Calu3 (cell line): ENCODE data around the gene LYRM9. TPM values are rescaled to one million over a fixed set of nuclear protein-coding genes. Genes with fewer than 3 reads are reported as not detected.

Experiments
- Bru-seq: library from RNA; stranded (reverse); fragments of 400-500 nt; gene quantifications from one replicate; lab custom pipeline; 2021; lab: Mats Ljungman, UMichigan
- BruChase-seq, 2 experiments: library from RNA; stranded (reverse); fragments of 400-500 nt; gene quantifications; one replicate each; lab custom pipeline; 2021; lab: Mats Ljungman, UMichigan
- BruUV-seq: library from RNA; stranded (reverse); fragments of 400-500 nt; replicated peaks from 2 replicates; lab custom pipeline; 2021; lab: Mats Ljungman, UMichigan
- CTCF ChIA-PET: fragments of 300-600 bp; sonication (Branson Sonifier 250); formaldehyde crosslinking; loops from one replicate; lab custom pipeline; 2022; ENCODE audit warnings: antibody characterized with exemption; lab: Charles Lee
- DNase-seq: peaks from one replicate; pipeline ENCODE4 v3.0.0; 2022
- H3K27ac Mint-ChIP-seq: one replicate; pipeline ENCODE4 v1.8.0; 2022; ENCODE audit warnings: mixed read lengths; ENCODE audit not compliant: unreplicated experiment
- H3K27me3 Mint-ChIP-seq: one replicate; pipeline ENCODE4 v1.8.0; 2022; ENCODE audit warnings: mixed read lengths; ENCODE audit not compliant: unreplicated experiment
- H3K36me3 Mint-ChIP-seq: one replicate; pipeline ENCODE4 v1.8.0; 2022; ENCODE audit warnings: mild to moderate bottlenecking, moderate library complexity, mixed read lengths; ENCODE audit not compliant: insufficient read depth, unreplicated experiment
- H3K4me1 Mint-ChIP-seq: one replicate; pipeline ENCODE4 v1.8.0; 2022; ENCODE audit warnings: mild to moderate bottlenecking, low read depth, mixed read lengths; ENCODE audit not compliant: unreplicated experiment
- H3K4me3 Mint-ChIP-seq: one replicate; pipeline ENCODE4 v1.8.0; 2022; ENCODE audit warnings: mild to moderate bottlenecking, low read depth, moderate library complexity, mixed read lengths; ENCODE audit not compliant: unreplicated experiment
- H3K9me3 Mint-ChIP-seq: one replicate; pipeline ENCODE4 v1.8.0; 2022; ENCODE audit warnings: low read depth, mixed read lengths; ENCODE audit not compliant: unreplicated experiment
- intact Hi-C: fragments of 100-400 bp; cut with micrococcal nuclease; formaldehyde crosslinking; loops from one replicate; pipeline ENCODE4 v1.10.0; 2022; ENCODE audit not compliant: unreplicated experiment
- long read RNA-seq: library from polyadenylated mRNA; stranded (forward); transcript quantifications from one replicate; pipeline ENCODE4 v2.0.0, GENCODE V29; 2022
- total RNA-seq: library from RNA; stranded (reverse); gene quantifications from 2 replicates; pipeline ENCODE4 v1.2.3, GENCODE V29; 2022
- TF ChIP-seq, protein P1 (sequence below): fragments of 200-600 bp; IDR thresholded peaks from one replicate; pipeline ENCODE4 v1.8.0; 2022; ENCODE audit warnings: antibody characterized with exemption; ENCODE audit not compliant: unreplicated experiment

Gene LYRM9
- total RNA-seq (1.5 and 1.7 TPM in 2 replicates), Bru-seq, nascent RNA (percentile 31 among the genes with signal in this experiment), BruChase-seq, experiment 1, labeled RNA remaining after a 6-hour chase (percentile 40 among the genes with signal in this experiment), BruChase-seq, experiment 2, labeled RNA remaining after a 2-hour chase (percentile 37 among the genes with signal in this experiment)
- long read RNA-seq, partial matches to known transcripts, result 2 of 3 reads
- long read RNA-seq, other reads (novel, unspliced or antisense), result 0 of 3 reads

DNA sequence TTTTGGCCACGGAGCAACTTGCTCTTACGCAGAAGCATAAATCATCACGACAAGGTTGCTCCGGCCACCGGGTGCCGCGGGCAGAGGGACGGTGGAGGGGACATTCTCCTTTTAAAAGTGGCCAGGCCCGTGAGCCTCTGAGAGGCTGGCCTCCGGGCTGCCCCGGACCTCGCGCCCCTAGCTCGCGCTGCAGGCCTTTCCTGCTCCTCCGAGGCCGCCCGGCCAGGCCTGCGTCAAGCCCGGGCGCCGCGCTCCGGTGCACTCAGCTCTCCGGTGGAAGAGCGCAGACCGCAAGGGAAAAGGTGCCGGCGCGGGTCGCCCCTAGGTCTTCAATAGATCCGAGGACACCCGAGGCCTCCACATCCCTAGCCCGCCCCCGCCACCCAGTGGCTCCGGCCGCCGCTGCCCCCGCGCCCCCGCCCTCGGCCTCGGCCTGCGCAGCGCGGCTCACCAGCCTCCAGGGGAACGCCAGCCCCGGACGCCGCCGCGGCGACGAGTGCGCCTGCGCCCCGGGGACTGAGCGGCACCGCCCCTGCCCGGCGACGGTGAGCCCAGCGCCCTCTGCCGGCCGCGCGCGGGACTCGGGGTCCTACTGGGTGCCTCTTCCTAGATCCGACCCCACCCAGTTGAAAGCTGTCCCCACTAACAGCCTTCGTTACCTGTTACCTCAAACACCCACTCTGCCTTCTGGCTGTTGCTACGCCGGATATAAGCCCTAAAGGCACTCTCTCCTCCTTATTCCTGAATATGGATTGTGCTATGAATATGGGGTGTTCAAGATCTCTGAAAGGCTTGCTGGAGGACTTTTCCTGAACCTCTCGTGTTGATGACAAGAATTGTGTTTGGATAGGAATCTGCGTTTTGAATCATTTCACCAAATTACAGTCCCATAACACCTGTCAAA, at the start of gene LYRM9:
TSS of gene LYRM9 (minus strand) at position 500 of the 904 bp plus-strand sequence. CDS start 10,671 bp downstream, outside the sequence.
- H3K4me1 Mint-ChIP-seq, result peaks cover 11% of the 10 kb centered on the region
- H3K4me3 Mint-ChIP-seq, result peak within 1 kb of the TSS; percentile 65
- CTCF ChIA-PET, result interaction anchor here (0.6 to 2.3 kb wide), 10 partner anchors 10 to 442 kb away, joined by 3 to 14 read pairs (median 4); partner anchors contain the start of genes IFT20 and TNFAIP1
- H3K36me3 Mint-ChIP-seq, result peaks cover 18% of the 10 kb centered on the region
- H3K9me3 Mint-ChIP-seq, result no peaks in the 10 kb centered on the region
- H3K27me3 Mint-ChIP-seq, result peaks cover 58% of the 10 kb centered on the region
- TF ChIP-seq, protein P1, sequence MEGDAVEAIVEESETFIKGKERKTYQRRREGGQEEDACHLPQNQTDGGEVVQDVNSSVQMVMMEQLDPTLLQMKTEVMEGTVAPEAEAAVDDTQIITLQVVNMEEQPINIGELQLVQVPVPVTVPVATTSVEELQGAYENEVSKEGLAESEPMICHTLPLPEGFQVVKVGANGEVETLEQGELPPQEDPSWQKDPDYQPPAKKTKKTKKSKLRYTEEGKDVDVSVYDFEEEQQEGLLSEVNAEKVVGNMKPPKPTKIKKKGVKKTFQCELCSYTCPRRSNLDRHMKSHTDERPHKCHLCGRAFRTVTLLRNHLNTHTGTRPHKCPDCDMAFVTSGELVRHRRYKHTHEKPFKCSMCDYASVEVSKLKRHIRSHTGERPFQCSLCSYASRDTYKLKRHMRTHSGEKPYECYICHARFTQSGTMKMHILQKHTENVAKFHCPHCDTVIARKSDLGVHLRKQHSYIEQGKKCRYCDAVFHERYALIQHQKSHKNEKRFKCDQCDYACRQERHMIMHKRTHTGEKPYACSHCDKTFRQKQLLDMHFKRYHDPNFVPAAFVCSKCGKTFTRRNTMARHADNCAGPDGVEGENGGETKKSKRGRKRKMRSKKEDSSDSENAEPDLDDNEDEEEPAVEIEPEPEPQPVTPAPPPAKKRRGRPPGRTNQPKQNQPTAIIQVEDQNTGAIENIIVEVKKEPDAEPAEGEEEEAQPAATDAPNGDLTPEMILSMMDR, result peak; percentile 89
- DNase-seq, result peak; percentile 96
- H3K27ac Mint-ChIP-seq, result no peak within 1 kb of the TSS
- BruUV-seq, result no TSS peak
- intact Hi-C loops, result loop anchor here (10.0 kb wide), 4 partner anchors 48 to 412 kb away; no protein-coding TSS in a partner anchor

DNA sequence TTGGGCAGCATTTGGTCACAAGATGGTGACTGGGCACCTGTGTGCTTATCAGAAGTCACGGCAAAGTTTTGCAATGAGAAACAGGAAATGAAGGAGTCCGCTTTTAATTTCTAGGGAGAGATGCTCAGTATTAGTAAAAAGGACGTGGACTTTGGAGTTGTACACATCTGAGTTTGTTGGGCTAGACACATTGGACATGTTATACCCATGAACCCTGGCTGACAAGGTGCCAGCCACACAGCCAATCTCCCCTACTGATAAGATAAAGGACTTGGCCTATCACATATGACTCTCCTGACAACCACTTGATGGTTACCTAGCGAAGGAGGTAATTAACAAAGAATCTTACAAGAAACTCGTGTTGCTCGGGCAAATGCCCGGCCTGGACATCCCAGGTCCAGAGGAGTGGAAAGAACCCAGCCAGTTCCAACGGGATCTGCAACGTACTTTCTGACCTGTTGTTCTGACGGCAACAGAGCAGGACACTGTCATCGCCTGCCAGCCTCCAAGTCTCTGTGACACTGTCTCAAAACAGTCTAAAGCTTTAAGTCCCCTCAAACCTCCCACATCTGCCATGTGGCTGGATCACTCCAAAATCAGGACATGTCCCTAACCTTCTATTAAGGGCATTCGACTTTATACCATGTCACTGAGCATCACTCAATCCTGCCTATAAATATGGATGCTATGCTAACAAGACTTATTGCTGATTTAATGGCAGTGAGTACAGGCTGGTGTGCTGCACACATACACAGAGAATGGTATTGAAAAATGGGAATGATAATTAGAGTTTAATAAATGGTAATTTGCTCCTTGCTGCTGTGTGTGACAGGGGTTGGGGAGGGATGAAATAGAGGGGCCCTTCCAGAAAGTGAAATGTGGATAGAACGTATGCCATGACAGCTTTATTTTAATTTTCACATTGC, 47.6 kb upstream of the LYRM9 start:
- no peak overlapping the region for H3K4me3 Mint-ChIP-seq
- intact Hi-C loops, result no loop called here
- CTCF ChIA-PET, result no interaction called here
- no TSS peak for BruUV-seq
- no peak for DNase-seq
- H3K27me3 Mint-ChIP-seq, result peaks cover 72% of the 10 kb centered on the region
- H3K4me1 Mint-ChIP-seq, result no peaks in the 10 kb centered on the region
- no peak overlapping the region for H3K27ac Mint-ChIP-seq
- no peaks in the 10 kb centered on the region for H3K9me3 Mint-ChIP-seq
- TF ChIP-seq, protein P1, result no peak
- no peaks in the 10 kb centered on the region for H3K36me3 Mint-ChIP-seq

DNA sequence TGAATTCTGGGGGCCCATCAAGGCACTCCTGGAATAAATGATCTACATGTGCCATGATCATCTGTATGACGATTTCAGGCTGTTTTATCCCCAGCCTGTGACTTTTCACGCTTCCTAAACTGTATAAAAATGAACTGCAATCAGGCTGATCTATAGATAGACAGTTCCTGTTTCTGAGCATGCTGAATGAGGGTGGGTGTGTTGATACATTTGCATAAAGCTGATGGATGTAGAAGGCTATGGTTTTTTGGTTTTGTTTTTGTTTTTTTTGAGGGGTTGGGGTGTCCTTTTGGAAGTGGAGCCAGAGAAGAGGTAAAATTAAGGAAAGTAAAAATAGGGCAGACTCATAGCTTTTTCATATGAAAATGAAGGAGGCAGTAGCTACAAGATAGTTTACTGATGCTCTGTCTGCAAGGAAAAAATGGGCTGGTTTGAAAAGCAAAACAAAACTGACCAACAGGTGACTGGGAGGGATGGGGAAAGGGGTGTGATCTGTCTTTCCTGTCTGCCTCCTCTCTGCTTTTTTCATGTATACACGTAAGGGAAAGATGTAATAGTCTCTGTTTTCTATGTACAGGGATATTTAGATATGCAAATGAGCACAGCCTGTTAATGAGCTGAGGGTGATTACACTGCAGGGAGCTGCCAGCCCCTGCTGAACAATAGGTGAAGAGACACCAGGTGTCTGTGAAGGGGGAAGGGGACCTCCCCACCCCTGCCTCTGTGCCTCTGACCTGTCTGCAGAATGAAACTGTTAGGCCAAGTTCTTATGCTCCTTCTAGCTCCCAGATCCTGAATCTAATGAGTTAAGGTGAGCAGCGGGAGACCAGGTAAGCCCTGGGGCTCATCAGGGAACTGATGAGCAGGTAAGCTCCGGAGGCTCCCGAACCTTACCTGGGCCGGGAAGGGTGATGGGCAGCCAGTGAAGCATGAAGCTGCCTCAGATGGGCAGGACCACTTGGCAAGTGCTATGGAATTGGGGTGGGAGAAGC, 46.6 kb upstream of the LYRM9 start:
- no peak for DNase-seq
- Mint-ChIP-seq H3K36me3 (no peaks in the 10 kb centered on the region), H3K9me3 (peaks cover 2% of the 10 kb centered on the region), H3K27ac (no peak overlapping the region), H3K4me1 (no peaks in the 10 kb centered on the region), H3K27me3 (peaks cover 72% of the 10 kb centered on the region), H3K4me3 (no peak overlapping the region)
- CTCF ChIA-PET, result no interaction called here
- BruUV-seq, result no TSS peak
- intact Hi-C loops, result no loop called here
- TF ChIP-seq, protein P1, result no peak
